Panc1 (cell line): Measurements from ENCODE around the gene UTF1. TPM values are rescaled to one million over a fixed set of nuclear protein-coding genes. Genes with fewer than 3 reads are reported as not detected.

Experiments
- ATAC-seq: fragments of 200-7000 bp; cut with Tn5 transposase; 2 replicates; pipeline ENCODE4 v1.9.1; 2020; ENCODE audit warnings: mild to moderate bottlenecking, moderate library complexity
- BruUV-seq: library from RNA; stranded (reverse); fragments of 400-500 nt; replicated peaks from 2 replicates; lab custom pipeline; 2021; lab: Mats Ljungman, UMichigan
- CTCF ChIA-PET: fragments of 300-600 bp; sonication (Branson Sonifier 250); formaldehyde crosslinking; loops from one replicate; lab custom pipeline; 2022; ENCODE audit warnings: antibody characterized with exemption; lab: Charles Lee
- POLR2A ChIA-PET: fragments of 300-600 bp; sonication (Branson Sonifier 250); formaldehyde crosslinking; loops from one replicate; lab custom pipeline; 2022; ENCODE audit warnings: antibody characterized with exemption; lab: Charles Lee
- DNase-seq: peaks from one replicate; pipeline ENCODE4 v3.0.0-alpha.2; 2010; ENCODE audit warnings: low read depth, low spot score
- H3K27ac ChIP-seq: 2 replicates; pipeline ENCODE4 v1.5.1; 2011; ENCODE audit warnings: mild to moderate bottlenecking, low read length, inconsistent platforms
- H3K27me3 ChIP-seq: fragments of 200-500 bp; sonication (Bioruptor generic); 2 replicates; pipeline ENCODE4 v1.6.0; 2014; ENCODE audit warnings: low read length, inconsistent platforms; ENCODE audit not compliant: control insufficient read depth, insufficient read depth
- H3K36me3 ChIP-seq: fragments of 200-500 bp; sonication (Bioruptor generic); 2 replicates; pipeline ENCODE4 v1.5.1; 2014; ENCODE audit warnings: inconsistent platforms, mild to moderate bottlenecking, low read length, moderate library complexity; ENCODE audit not compliant: control insufficient read depth, insufficient read depth
- H3K4me1 ChIP-seq: 2 replicates; pipeline ENCODE4 v1.5.1; 2011; ENCODE audit warnings: inconsistent platforms, mild to moderate bottlenecking, low read length, moderate library complexity; ENCODE audit not compliant: control insufficient read depth, insufficient read depth
- H3K4me3 ChIP-seq, 2 experiments: 2 replicates each; pipeline ENCODE4 v1.5.1; 2011 to 2012; ENCODE audit warnings: low read depth in 2 of 2, low read length in 2 of 2, mild to moderate bottlenecking in 2 of 2, inconsistent platforms in 1 of 2, moderate library complexity in 1 of 2
- H3K9me3 ChIP-seq: fragments of 200-500 bp; sonication (Bioruptor generic); 2 replicates; pipeline ENCODE4 v1.5.1; 2014; ENCODE audit warnings: low read depth, mild to moderate bottlenecking, inconsistent platforms, low read length, moderate library complexity; ENCODE audit not compliant: control insufficient read depth, insufficient read depth
- CTCF ChIP-seq: fragments of 450-650 bp; IDR thresholded peaks from 2 replicates; pipeline ENCODE4 v1.5.1; 2017; ENCODE audit warnings: mild to moderate bottlenecking
- POLR2AphosphoS5 ChIP-seq: IDR thresholded peaks from 2 replicates; pipeline ENCODE4 v1.6.1; 2012; ENCODE audit warnings: mild to moderate bottlenecking, low read depth, low read length, moderate library complexity
- REST ChIP-seq, 2 experiments: IDR thresholded peaks; 2 replicates each; pipeline ENCODE4 v1.6.1; 2011 to 2012; ENCODE audit warnings: low read depth in 2 of 2, control low read depth in 1 of 2, low read length in 1 of 2, mild to moderate bottlenecking in 1 of 2, moderate library complexity in 1 of 2; ENCODE audit not compliant: insufficient read depth in 1 of 2
- SIN3A ChIP-seq: IDR thresholded peaks from 2 replicates; pipeline ENCODE4 v1.6.1; 2012; ENCODE audit warnings: low read depth, mild to moderate bottlenecking, low read length, moderate library complexity, borderline replicate concordance; ENCODE audit not compliant: insufficient read depth
- TCF7L2 ChIP-seq: IDR thresholded peaks from 2 replicates; pipeline ENCODE4 v1.6.1; 2011; ENCODE audit warnings: mild to moderate bottlenecking, low read depth, low read length, inconsistent platforms
- in situ Hi-C: cut with HindIII; loops from 2 replicates; pipeline ENCODE4 v1.10.0; 2016; ENCODE audit warnings: low sequenced_read_pairs, low pct_unique_long_range_greater_than_20kb
- intact Hi-C: fragments of 100-400 bp; cut with micrococcal nuclease; formaldehyde crosslinking; loops from one replicate; pipeline ENCODE4 v1.10.0; 2022; ENCODE audit not compliant: unreplicated experiment
- total RNA-seq: library from RNA; stranded (reverse); gene quantifications from one replicate; pipeline ENCODE4 v1.2.1, GENCODE V29; 2021; ENCODE audit not compliant: unreplicated experiment

UTF1 gene
- total RNA-seq, 1 experiment from 2014 or later, result not detected

GRCh38 chr10:133259602-133259989 lies 29.6 kb downstream of the UTF1 start:
- TF ChIP-seq CTCF (no peak), POLR2AphosphoS5 (no peak), SIN3A (no peak), REST (IDR thresholded peaks at IDR 0.05; ENCODE audit: insufficient read depth in 1 of 2, low read depth in 2 of 2, low read length in 1 of 2) (no peak), TCF7L2 (no peak)
- no peak for DNase-seq
- Histone ChIP-seq H3K4me1 (peaks cover 45% of the 10 kb centered on the region), H3K27ac (peak overlapping the region; percentile 4), H3K4me3 (no peak overlapping the region), H3K9me3 (no peaks in the 10 kb centered on the region), H3K27me3 (no peaks in the 10 kb centered on the region), H3K36me3 (no peaks in the 10 kb centered on the region)
- peak; percentile 27 for ATAC-seq
- intact Hi-C loops (no loop called here), in situ Hi-C loops (no loop called here)
- POLR2A ChIA-PET, result no interaction called here
- BruUV-seq, result no TSS peak
- CTCF ChIA-PET, result interaction anchor here (0.5 to 1.4 kb wide), 2 partner anchors 32 to 116 kb away, joined by 4 read pairs; no protein-coding TSS in a partner anchor

GRCh38 chr10:133260895-133261725 lies 31.1 kb downstream of the UTF1 start:
- BruUV-seq, result no TSS peak
- Histone ChIP-seq H3K27ac (peak overlapping the region; percentile 85), H3K9me3 (no peaks in the 10 kb centered on the region), H3K36me3 (no peaks in the 10 kb centered on the region), H3K27me3 (no peaks in the 10 kb centered on the region), H3K4me3 (peak overlapping the region; percentile 56 to 58), H3K4me1 (peaks cover 45% of the 10 kb centered on the region)
- intact Hi-C loops (no loop called here), in situ Hi-C loops (no loop called here)
- ChIA-PET CTCF (no interaction called here), POLR2A (interaction anchor here (0.8 kb wide), 1 partner anchor 121 kb away, joined by 3 read pairs; no protein-coding TSS in a partner anchor)
- ATAC-seq (peak; percentile 55), DNase-seq (no peak)
- 0 out of 2 replicates have a peak, but pooled peaks have one; percentile 1 for TF ChIP-seq POLR2AphosphoS5
- TF ChIP-seq REST (IDR thresholded peaks at IDR 0.05; ENCODE audit: insufficient read depth in 1 of 2, low read depth in 2 of 2, low read length in 1 of 2), result 0 out of 4 replicates have a peak, but pooled peaks of 1 of the 2 experiments have one; percentile 41
- no peak for TF ChIP-seq SIN3A
- no peak for TF ChIP-seq TCF7L2
- TF ChIP-seq CTCF, result no peak
